Activated CD4-positive, CD25-positive, alpha-beta regulatory T cell (primary cell): ENCODE measurements around the gene RTEL1.
A peak's percentile ranks its signal among the peaks of the same experiment; 100 is the strongest.

ENCODE experiments used
- DNase-seq, 4 experiments: peaks; one replicate each; lab custom pipeline; 2025; lab: John Stamatoyannopoulos, UW

The RTEL1 gene

DNA sequence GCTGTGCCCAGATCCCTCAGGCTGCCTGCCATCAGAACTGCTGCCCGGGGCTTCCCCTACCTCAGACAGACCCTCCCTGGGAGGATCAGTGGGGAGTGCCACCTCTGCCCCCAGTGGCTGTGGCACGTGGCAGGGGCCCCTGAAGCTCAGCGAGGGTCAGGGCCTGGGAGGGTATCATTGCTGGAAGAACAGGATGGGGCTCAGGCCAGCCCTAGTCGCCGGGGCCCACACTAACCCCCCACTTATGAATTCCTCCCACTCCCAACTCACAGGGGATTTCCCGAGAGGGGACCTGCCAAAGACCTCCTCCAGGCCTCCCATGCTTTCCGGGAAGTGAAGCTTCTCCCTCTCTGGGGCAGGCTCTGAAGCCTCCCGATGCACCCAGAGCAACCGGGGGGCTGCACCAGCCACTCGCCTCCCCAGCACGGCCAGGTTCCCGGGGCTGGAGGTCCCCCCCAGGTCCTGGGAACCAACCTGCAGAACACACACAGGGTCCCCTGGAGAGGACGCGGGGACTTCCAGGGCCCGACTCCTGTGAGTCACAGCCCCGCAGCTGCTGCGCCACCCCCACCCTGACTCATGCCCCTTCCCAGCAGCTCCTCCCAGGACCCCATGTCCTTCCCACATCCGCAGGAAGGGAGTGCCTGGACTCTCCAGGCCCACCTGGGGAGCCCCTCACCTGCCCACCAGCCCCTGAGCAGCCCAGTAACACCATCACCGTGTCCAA, 40.8 kb downstream of the RTEL1 start:
- DNase-seq, result no peak

DNA sequence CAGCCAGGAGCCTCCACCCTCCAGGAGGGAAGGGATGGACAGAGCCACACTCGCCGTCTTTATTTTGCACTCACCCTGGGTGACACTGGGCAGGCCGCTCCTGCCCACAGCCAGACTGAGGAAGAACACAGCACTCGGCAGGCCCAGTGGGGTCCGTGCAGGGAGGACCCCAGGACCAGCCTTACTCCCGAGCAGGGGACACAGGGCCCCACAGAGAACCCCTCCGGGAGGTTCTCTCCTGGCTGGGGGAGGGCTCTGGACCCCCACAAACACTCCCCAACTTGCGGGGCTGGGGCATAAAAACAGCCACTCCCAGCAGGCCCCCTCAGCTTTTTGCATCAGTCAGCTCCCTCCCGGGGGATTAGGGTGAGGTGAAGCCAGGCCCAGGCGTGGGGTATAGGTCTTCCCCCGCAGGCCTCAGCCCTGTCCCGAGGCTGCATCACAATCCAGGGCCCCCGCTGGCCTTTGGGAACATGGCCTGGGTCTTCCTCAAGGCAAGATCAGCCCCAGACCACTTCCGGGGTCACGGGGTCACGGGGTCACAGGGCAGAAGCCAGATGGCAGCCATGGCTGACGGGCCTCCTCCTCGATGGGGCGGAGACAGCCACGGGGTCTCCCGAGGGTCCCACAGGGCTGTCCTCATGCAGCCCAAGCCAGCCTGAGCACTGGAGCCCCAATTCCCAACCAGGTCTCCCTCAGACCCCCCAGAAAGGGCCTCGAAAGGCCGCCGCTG, 41.5 kb downstream of the RTEL1 start:
- no peak for DNase-seq

DNA sequence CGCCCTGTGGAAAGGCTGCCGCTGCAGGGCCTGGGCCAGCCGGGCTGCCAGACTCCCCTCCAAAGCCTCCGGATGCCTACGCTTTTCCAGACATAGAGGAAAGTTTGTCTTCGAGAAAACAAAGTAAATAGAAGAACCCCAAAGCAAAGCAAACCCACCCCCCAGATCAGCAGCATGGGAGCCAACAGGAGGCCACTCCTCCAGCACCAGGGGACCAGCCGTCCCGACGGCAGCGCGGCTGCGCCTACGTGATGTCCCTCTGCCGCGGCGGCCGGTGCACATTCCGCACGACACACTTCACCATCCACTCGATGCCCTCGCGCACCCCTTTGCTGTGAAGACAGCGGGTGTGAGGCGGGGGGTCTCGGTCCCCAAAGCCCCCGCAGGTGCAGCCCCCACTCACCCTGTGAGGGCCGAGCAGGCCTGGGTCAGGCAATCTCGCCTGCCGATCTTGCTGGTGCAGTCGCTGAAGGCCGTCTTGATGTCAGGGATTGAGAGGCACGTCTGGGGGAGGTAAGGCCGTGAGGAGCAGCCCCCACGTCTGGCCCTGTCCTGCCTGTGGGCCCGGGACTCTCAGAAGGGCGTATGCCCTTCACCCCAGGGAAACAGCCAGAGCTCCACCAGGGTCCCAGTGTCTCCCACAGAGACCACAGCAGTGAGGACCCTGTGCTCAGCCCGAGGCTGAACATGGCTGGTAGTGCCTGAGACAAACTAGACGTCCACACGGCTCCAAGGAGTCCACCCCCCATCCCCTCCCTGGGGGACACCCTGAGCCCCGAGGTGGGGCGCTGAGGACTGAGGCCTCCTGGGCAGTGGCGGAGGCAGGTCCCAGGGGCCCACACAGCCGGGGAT, 42.3 kb downstream of the RTEL1 start:
- no peak for DNase-seq

DNA sequence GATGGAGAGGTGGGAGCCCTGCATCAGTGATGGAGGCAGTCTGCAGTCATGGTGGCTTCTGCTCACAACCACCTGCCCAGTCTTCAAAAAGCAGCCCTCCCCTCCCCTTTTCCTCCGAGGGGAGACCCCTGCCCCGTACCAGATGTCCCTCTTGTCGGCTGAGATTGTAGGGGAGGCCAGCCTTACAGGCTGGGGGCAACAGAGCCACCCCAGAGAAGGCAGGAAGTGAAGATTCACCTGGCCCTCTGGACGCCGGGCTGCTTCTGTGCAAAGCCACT, 42.9 kb downstream of the RTEL1 start:
- DNase-seq, result no peak

DNA sequence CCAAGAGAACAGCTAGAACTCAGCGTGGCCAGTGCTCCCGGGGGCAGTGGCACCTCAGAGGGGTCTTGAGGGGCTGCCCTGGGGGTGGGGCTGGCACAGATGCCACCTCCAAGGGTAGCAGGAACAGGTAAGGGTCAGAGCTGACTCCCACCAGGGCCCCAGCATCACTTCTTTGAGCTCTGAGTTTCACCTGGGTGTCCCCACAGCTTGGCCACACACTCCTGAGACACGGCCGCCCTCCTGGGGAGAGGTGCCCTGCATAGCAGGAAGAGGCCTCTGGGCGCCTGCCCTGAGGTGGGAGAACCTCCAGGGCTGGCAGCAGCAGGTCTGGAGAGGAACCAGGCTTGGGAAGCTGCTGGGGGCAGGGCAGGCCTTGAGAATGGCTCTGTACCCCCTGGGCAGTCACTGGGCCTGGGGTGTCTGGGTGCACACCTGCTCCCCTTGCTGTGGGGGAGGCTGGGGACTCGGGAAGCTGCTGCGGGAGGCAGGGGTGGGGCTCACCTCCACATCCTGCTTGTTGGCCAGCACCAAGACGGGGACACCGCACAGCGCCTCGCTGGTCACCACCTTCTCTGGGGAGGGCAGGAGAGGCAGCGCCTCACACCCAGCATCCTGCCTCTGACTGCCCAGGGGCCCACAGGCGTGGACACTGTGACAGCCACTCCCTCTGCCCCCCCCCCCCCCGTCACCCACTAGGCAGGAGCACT, 43.4 kb downstream of the RTEL1 start:
- DNase-seq, result no peak

DNA sequence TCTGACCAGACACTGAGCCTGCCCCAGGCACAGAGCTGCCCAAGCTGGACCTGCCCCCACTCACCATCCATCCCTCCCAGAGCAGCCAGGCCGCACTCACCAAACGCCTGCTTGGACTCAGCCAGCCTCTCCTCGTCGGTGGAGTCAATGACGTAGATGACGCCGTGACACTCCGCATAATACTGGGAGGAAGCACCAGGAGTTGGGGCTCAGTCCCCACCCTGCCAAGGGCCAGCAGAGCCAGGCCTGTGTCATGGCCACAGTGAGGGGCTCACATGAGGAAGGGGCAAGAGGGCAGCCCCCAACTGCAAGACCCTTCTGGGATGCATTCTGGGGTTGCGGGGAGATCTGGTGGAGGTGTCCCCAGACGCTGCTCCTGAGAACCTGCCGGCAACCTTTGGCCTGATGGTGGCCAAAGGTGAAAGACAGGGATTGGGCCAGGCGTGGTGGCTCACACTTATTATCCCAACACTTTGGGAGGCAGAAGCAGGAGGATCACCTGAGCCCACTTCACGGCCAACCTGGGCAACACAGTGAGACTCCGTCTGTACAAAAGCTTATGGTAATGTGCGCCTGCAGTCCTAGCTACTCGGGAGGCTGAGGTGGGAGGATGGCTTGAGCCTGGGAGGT, 44.0 kb downstream of the RTEL1 start:
- DNase-seq, result no peak

DNA sequence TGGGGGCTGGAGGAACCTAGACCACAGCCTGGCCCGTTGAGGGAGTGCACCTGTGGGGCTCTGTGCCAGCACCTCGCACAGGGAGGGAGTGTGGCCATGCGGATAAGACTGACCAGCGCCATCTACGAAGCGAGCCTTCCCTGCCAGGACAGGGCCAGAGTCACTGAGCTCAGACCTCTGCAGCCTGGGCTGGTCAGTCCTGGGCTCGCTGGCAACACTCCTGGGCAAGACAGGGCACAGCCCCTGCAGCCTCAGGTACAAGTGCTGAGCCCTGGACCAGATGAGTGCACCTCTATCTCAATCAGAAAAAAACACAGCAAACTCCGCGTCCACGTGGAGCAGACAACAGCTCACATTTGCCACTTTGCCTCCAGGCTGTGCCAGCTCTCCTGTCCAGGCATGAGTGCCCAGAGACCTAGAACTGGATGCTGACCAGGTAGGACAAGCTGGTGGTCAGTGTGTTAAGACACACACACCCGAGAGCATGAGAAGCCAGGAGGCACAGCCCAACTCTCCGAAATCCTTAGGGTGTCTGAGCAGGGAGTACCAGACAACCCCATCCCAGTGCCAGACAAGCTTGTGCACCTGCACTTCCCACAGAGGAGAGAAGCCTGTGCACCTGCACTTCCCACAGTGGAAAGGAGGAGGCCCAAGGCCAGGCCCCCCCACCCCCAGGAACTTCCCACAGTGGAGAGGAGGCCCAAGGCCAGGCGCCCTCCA, 44.8 kb downstream of the RTEL1 start:
- DNase-seq, result no peak

DNA sequence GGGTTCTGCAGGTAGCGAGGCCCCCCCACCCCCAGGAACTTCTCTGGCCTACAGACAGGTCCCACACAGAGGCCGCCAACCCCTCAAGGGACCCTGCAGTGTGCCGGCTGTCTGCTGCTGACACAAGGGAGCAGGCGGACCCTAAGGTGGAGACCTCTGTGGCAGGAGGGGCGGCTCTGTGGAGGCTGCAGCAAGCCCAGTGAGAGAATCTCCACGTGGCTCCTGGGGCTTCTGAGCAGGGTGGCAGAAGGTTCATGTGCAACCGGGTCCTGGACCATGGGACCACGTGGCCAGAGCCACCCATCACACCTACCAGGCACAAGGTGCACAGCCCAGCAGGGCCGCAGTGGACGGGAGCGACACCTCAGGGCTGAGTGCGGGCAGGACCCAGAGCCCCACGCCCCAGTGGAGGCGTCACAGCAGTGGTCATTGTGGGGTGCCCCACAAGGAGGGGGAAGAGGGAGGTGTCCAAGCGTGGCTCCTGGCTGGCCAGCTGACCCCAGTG, 45.4 kb downstream of the RTEL1 start:
- no peak for DNase-seq

DNA sequence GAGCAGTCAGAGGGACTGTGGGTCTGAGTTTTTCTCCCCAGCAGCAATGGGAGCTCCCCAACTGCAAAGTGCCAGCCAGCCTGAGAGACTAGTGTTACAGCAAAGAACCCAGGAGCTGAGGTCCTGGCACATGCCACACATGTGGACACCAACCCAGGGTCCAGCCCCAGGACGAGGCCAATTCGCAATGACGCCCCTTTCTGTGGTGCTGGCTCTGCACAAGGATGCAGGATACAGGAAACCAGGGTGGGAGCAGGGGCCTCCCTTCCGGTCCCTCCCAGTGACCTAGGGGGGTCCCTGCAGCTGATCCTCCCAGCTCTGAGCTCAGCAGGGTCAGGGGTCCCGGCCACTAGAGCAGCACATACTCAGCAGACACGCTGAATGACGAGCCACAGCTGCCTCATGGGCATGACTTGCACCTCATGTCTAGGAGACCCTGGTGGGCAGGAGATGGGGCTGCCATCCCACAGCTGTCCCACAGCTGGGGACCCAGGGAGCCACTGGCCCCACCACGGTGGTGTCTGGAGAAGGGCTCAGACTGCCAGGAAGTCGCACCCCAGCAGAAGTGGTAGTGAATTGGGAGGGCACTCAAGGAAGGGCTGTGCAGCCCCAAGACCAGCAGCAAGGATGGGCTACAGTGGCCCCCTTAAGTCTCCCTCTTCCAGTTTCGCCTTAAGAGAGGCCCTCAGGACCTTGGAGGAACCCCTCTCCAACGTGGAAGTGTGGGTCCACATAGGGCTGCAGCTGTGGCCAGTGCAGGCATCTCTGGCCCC, 46.0 kb downstream of the RTEL1 start:
- no peak for DNase-seq

DNA sequence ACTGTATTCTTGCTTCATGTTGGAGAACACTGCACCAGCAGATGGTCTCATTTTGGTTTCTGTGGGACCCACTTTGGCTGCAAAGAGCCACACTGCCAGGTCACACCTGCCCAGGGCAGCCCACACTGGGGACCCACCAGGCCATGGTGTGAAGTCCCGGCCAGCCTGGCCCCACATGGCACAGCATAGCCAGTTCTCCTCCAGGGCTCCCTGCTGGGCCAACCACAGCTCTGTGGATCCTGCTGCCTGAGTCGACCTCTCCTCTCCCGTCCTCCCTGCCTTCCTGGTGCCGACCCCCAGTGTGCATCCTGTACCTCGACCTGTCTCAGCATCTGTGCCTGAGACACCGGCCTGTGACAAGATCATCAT, 46.6 kb downstream of the RTEL1 start:
- no peak for DNase-seq

DNA sequence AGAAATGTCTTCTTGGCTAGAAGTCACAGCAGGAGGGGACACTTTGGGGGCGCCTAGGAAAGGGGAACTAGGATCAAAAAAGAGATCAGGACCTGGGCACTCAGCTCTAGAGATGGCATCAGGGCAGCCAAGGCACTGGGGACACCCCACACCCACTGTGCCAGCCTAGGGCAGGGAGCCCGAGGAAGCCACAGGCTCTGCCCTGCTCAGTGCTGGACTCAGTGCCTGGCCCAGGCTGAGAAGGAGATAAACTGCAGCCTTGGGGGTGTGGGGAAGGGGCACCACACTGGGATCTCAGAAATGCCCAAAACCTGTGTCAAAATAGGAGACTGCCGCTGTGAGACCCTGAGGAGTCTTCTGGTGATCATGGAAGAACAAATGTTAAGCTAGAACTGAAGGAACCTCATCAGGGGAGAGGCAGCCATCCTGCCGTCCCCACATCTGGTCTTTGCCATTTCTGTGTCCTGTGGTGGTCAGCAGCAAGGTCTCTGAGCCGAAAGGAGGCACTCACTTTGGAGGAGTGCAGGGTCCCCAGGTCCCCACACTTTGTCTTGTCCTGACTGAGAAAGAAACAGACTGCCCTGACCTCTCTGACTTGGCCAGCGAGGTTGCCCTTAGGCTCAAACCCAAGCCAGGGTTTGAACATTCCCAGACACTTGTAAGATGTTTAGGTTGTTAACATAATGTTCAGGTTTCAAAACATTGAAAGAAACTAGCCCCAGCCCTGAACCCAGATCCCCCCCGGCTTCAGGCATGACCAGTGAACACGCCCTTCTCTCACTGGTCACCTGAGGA, 47.3 kb downstream of the RTEL1 start:
- no peak for DNase-seq

DNA sequence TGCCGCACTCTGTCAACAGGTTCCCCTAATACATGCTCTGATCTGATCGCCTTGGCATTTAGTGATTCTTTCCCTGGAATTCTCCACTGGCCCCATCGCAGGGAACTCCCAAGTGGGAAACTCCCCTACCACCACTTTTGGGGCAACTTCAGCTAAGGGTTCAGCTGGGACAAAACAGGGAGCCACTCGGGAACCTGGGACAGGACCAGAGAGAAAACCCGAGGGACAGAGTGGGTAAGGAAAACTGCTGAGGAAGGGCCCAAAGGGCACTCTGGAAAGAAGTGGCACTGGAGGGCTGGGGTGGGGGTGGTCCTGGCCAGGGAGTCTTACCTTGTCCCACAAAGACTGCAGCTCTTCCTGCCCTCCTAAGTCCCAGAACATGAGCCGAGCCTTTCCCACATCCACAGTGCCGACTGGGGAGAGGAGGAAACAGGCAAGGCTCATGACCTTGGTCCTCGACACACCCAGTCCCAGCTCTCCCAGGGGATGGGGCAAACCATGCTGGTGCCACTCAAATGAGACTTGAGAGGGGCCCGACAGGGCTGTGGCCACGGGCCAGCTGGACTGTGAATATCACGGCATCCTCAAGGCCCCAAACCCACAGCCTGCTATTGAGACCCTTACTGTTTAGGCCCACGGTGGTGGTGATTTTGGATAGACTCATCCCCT, 48.0 kb downstream of the RTEL1 start:
- no peak for DNase-seq

DNA sequence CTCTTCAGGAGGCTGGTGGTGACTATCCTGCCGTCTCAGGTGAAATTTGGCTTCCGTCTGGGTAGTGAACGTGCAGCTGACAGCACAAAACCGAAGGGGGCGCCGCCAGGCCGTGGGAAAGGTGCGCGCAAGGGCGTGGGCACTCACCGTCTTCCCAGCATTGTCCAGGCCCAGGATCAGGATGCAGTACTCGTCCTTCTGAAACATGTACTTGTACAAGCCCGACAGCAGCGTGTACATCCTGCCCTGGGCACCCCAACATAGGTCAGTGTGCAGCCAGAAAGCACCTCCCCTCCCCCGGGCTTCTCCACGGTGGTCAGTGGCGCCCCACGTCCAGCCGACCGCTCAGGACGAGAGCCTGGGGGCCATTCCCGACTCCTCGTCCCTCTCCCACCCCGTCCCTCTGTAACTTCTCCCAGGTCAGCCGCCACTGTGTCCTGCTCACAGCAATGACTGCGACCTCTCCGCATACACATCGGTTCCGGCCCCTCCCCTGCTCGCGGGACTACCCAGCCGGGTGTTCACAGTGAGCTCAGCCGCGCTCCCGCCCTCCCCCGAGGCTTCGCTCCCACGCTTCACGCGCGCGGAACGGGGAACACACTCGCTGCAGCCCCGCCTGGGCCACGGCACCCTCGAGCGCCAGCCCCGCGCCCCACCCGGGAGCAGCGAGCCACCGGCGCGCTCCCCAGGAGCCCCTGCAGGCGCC, 48.9 kb downstream of the RTEL1 start:
- DNase-seq, result peak in 2 of 4 experiments; percentile 45 to 54

DNA sequence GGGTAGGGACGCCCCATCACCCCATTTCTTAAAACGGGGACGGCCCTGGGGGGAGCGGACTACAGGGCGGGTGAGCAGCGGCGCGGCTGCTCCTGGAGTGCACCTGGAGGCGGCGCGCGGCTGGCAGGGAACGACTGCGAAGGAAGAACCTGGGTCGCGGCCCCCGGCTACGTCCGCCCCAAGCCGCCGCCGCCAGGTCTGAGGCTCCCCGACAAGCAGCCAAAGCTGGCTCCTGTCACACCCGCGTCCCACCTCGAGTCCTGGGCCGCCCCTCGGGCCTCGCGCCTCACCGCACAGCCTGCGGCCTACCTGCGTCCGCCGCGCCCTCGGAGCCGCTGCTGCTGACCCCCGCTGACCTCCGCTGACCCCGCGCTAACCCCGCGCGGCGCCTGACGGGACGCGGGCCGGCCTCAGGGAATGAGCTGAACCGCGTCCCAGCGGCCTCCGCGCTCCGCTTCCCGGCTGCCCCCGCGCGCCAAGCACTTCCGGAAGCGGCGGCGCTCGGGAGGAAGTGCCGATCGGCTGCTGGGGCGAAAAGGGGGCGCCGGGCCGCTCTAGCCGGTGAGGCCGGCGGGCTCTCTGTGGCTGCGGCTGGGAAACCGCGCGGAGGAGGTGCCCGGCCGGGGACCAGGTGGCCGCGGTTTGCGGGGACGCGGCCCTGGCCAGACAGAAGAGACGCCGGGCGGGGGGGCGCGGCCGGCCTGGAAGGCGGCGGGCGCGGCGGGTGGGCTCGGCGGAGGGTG, 49.6 kb downstream of the RTEL1 start, which contains the start of the genes ARFRP1 and ZGPAT:
ARFRP1 (minus strand) TSS at position 419 of the 743 bp plus-strand sequence. CDS start 885 bp downstream, outside the sequence.
ZGPAT (plus strand) TSS at position 482 of the 743 bp plus-strand sequence. CDS start 542 bp downstream, outside the sequence.
- peak; percentile 71 to 88 (median 78) for DNase-seq

DNA sequence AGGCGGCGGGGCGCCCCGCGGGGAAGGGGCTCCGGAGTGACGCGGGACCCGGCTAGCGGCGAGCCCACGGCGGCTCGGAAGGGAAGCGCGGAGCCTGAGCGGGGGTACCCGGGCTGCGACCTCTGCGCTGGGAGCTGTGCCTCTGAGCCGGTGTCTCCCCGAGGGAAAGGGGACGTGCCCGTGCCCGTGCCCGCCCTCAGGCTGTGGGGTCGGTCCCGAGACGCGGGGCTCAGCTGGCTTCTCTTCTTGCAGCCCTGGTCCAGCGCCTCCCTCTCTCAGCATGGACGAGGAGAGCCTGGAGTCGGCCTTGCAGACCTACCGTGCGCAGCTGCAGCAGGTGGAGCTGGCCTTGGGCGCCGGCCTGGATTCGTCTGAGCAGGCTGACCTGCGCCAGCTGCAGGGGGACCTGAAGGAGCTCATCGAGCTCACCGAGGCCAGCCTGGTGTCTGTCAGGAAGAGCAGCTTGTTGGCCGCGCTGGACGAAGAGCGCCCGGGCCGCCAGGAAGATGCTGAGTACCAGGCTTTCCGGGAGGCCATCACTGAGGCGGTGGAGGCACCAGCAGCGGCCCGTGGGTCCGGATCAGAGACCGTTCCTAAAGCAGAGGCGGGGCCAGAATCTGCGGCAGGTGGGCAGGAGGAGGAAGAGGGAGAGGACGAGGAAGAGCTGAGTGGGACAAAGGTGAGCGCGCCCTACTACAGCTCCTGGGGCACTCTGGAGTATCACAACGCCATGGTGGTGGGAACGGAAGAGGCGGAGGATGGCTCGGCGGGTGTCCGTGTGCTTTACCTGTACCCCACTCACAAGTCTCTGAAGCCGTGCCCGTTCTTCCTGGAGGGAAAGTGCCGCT, 50.4 kb downstream of the RTEL1 start:
- no peak for DNase-seq

DNA sequence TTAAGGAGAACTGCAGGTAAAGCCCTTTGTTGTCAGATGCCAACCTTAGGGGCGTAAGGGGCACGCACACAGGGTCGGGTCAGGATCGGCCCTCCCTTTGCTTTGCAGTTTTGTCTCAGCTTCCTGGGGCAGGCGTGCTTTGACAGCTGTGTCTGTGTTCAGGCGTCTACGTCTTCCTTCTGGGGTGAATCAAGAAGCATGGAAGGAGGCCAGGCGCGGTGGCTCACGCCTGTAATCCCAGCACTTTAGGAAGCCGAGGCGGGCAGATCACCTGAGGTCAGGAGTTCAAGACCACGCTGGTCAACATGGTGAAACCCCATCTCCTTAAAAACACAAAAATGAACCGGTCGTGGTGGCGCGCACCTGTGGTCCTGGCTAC, 51.0 kb downstream of the RTEL1 start:
- DNase-seq, result no peak
